Mesendoderm (in vitro differentiated cells): ENCODE results near the gene SFXN3.
A peak's percentile ranks its signal among the peaks of the same experiment; 100 is the strongest.

Experiments used
- DNase-seq: peaks from one replicate; pipeline ENCODE4 v3.0.0; 2013
- H2AK5ac ChIP-seq: 2 replicates; pipeline ENCODE4 v1.6.1; 2013; ENCODE audit warnings: low read length, inconsistent platforms
- H2BK120ac ChIP-seq: 2 replicates; pipeline ENCODE4 v1.6.1; 2013; ENCODE audit warnings: low read depth, mild to moderate bottlenecking, low read length, moderate library complexity, mixed read lengths
- H2BK15ac ChIP-seq: replicated peaks from 2 replicates; pipeline ENCODE4 v1.6.1; 2013; ENCODE audit warnings: low read depth, mild to moderate bottlenecking, moderate library complexity
- H2BK5ac ChIP-seq: 2 replicates; pipeline ENCODE4 v1.6.1; 2013; ENCODE audit warnings: low read length, inconsistent platforms
- H3K18ac ChIP-seq: 2 replicates; pipeline ENCODE4 v1.6.1; 2013; ENCODE audit warnings: mild to moderate bottlenecking, low read length, mixed read lengths
- H3K23ac ChIP-seq: one replicate; pipeline ENCODE4 v1.6.1; 2013; ENCODE audit warnings: low read length
- H3K27ac ChIP-seq: 2 replicates; pipeline ENCODE4 v1.5.1; 2013; ENCODE audit warnings: low read depth, mild to moderate bottlenecking, inconsistent platforms, low read length, moderate library complexity
- H3K27me3 ChIP-seq: 2 replicates; pipeline ENCODE4 v1.6.1; 2013; ENCODE audit warnings: low read length, control low read depth, mild to moderate bottlenecking, inconsistent platforms; ENCODE audit not compliant: insufficient read depth, poor library complexity
- H3K36me3 ChIP-seq: 2 replicates; pipeline ENCODE4 v1.6.1; 2013; ENCODE audit warnings: low read length, inconsistent platforms; ENCODE audit not compliant: control insufficient read depth, insufficient read depth
- H3K4ac ChIP-seq: one replicate; pipeline ENCODE4 v1.6.1; 2013; ENCODE audit warnings: low read depth, mild to moderate bottlenecking, low read length, moderate library complexity
- H3K4me1 ChIP-seq: 2 replicates; pipeline ENCODE4 v1.6.1; 2013; ENCODE audit warnings: low read depth, low read length, inconsistent platforms; ENCODE audit not compliant: control insufficient read depth
- H3K4me2 ChIP-seq: 2 replicates; pipeline ENCODE4 v1.6.1; 2013; ENCODE audit warnings: low read length
- H3K4me3 ChIP-seq: 2 replicates; pipeline ENCODE4 v1.5.1; 2013; ENCODE audit warnings: mild to moderate bottlenecking, low read length
- H3K56ac ChIP-seq: one replicate; pipeline ENCODE4 v1.6.1; 2013; ENCODE audit warnings: low read length
- H3K79me1 ChIP-seq: 2 replicates; pipeline ENCODE4 v1.6.1; 2013; ENCODE audit warnings: low read length, inconsistent platforms
- H3K79me2 ChIP-seq: 2 replicates; pipeline ENCODE4 v1.6.1; 2013; ENCODE audit warnings: mild to moderate bottlenecking, low read length; ENCODE audit not compliant: control insufficient read depth, insufficient read depth
- H3K9ac ChIP-seq: 2 replicates; pipeline ENCODE4 v1.6.1; 2013; ENCODE audit warnings: low read length, inconsistent platforms
- H4K5ac ChIP-seq: one replicate; pipeline ENCODE4 v1.6.1; 2013; ENCODE audit warnings: low read length
- H4K8ac ChIP-seq: one replicate; pipeline ENCODE4 v1.6.1; 2013; ENCODE audit warnings: low read depth, mild to moderate bottlenecking, control low read depth, low read length, moderate library complexity
- WGBS: extraction: QIAGEN DNeasy Blood & Tissue Kit; methylation state at CpG from one replicate; pipeline ENCODE4 v1.1.7; 2013; ENCODE audit warnings: low lambda C conversion rate, missing lambda C conversion rate; ENCODE audit not compliant: insufficient coverage; ENCODE audit errors: extremely low coverage; 5-methylcytosine and 5-hydroxymethylcytosine counted together

SFXN3 gene

GRCh38 chr10:101067356-101068083 lies 36.5 kb downstream of the SFXN3 start:
- H3K4me1 ChIP-seq, result peaks cover 5% of the 10 kb centered on the region
- H4K5ac ChIP-seq, result no peak overlapping the region
- no peak overlapping the region for H3K4ac ChIP-seq
- H3K79me2 ChIP-seq, result no peaks in the 10 kb centered on the region
- H2BK15ac ChIP-seq, result no peak overlapping the region
- no peak overlapping the region for H3K27ac ChIP-seq
- DNase-seq, result peak; percentile 92
- H4K8ac ChIP-seq, result no peak overlapping the region
- no peak overlapping the region for H3K23ac ChIP-seq
- H3K18ac ChIP-seq, result peak overlapping the region; percentile 7
- H3K79me1 ChIP-seq, result no peaks in the 10 kb centered on the region
- peak overlapping the region; percentile 74 for H3K4me2 ChIP-seq
- peak overlapping the region; percentile 24 for H3K4me3 ChIP-seq
- H2AK5ac ChIP-seq, result no peak overlapping the region
- H2BK5ac ChIP-seq, result no peak overlapping the region
- peak overlapping the region; percentile 45 for H3K56ac ChIP-seq
- no CpG with 5 or more reads among the region's 43 CpGs for WGBS
- H3K9ac ChIP-seq, result peak overlapping the region; percentile 41
- H2BK120ac ChIP-seq, result no peak overlapping the region
- H3K36me3 ChIP-seq, result no peaks in the 10 kb centered on the region
- peaks cover 36% of the 10 kb centered on the region for H3K27me3 ChIP-seq

DNA sequence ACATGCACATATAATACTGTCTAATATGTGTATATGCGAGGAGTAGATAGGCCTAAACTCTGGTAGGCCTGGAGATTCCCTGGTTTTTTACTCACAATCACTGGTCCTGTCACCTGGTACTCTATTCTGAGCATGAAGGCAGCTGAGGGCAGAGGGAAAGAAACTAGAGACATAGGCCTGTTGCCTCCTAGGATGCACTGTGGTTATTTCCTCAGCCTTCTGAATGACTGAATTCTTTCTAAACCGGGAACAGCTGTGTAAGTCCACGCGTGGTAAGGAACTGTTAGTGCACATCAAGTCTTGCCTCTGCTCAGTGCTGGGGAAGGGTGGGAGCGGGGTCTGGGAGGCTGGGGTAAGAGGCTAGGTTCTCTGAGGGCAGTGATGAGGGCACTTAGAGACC lies 38.4 kb downstream of the SFXN3 start:
- no CpG with 5 or more reads among the region's 5 CpGs for WGBS
- Histone ChIP-seq H4K8ac (no peak overlapping the region), H3K18ac (no peak overlapping the region), H3K4me2 (no peak overlapping the region), H3K56ac (no peak overlapping the region), H2AK5ac (no peak overlapping the region), H3K27ac (no peak overlapping the region), H3K79me2 (no peaks in the 10 kb centered on the region), H2BK120ac (no peak overlapping the region), H3K4me3 (no peak overlapping the region), H3K79me1 (no peaks in the 10 kb centered on the region), H2BK5ac (no peak overlapping the region), H3K9ac (no peak overlapping the region), H3K4me1 (no peaks in the 10 kb centered on the region), H4K5ac (no peak overlapping the region), H2BK15ac (no peak overlapping the region), H3K36me3 (no peaks in the 10 kb centered on the region), H3K23ac (no peak overlapping the region), H3K4ac (no peak overlapping the region), H3K27me3 (peaks cover 29% of the 10 kb centered on the region)
- DNase-seq, result no peak

- H3K23ac ChIP-seq, result no peak overlapping the region
- H3K18ac ChIP-seq, result no peak overlapping the region
- H3K79me2 ChIP-seq, result no peaks in the 10 kb centered on the region
- no peak for DNase-seq
- H3K4me1 ChIP-seq, result no peaks in the 10 kb centered on the region
- H2BK15ac ChIP-seq, result no peak overlapping the region
- no peak overlapping the region for H3K27ac ChIP-seq
- no peak overlapping the region for H3K4me3 ChIP-seq
- H3K4me2 ChIP-seq, result no peak overlapping the region
- no peak overlapping the region for H2BK5ac ChIP-seq
- no peaks in the 10 kb centered on the region for H3K36me3 ChIP-seq
- no peak overlapping the region for H4K5ac ChIP-seq
- no CpG with 5 or more reads among the region's 3 CpGs for WGBS
- no peaks in the 10 kb centered on the region for H3K79me1 ChIP-seq
- no peak overlapping the region for H3K9ac ChIP-seq
- no peak overlapping the region for H3K56ac ChIP-seq
- H3K27me3 ChIP-seq, result peaks cover 23% of the 10 kb centered on the region
- no peak overlapping the region for H4K8ac ChIP-seq
- H2AK5ac ChIP-seq, result no peak overlapping the region
- H2BK120ac ChIP-seq, result no peak overlapping the region
- H3K4ac ChIP-seq, result no peak overlapping the region
These were observed 39.1 kb downstream of the SFXN3 start for GRCh38 chr10:101070098-101070497.

GRCh38 chr10:101071267-101071884 lies 40.3 kb downstream of the SFXN3 start:
- no peak overlapping the region for H3K4me3 ChIP-seq
- H4K8ac ChIP-seq, result no peak overlapping the region
- no peaks in the 10 kb centered on the region for H3K79me1 ChIP-seq
- H2BK5ac ChIP-seq, result no peak overlapping the region
- H3K79me2 ChIP-seq, result no peaks in the 10 kb centered on the region
- no peak overlapping the region for H3K18ac ChIP-seq
- no peak overlapping the region for H2BK120ac ChIP-seq
- WGBS, result no CpG with 5 or more reads among the region's 6 CpGs
- no peak overlapping the region for H2BK15ac ChIP-seq
- H4K5ac ChIP-seq, result no peak overlapping the region
- H3K56ac ChIP-seq, result no peak overlapping the region
- H3K36me3 ChIP-seq, result no peaks in the 10 kb centered on the region
- H3K23ac ChIP-seq, result no peak overlapping the region
- peaks cover 7% of the 10 kb centered on the region for H3K4me1 ChIP-seq
- H3K4me2 ChIP-seq, result no peak overlapping the region
- H3K9ac ChIP-seq, result no peak overlapping the region
- H2AK5ac ChIP-seq, result no peak overlapping the region
- peaks cover 10% of the 10 kb centered on the region for H3K27me3 ChIP-seq
- no peak overlapping the region for H3K4ac ChIP-seq
- DNase-seq, result no peak
- H3K27ac ChIP-seq, result no peak overlapping the region

DNA sequence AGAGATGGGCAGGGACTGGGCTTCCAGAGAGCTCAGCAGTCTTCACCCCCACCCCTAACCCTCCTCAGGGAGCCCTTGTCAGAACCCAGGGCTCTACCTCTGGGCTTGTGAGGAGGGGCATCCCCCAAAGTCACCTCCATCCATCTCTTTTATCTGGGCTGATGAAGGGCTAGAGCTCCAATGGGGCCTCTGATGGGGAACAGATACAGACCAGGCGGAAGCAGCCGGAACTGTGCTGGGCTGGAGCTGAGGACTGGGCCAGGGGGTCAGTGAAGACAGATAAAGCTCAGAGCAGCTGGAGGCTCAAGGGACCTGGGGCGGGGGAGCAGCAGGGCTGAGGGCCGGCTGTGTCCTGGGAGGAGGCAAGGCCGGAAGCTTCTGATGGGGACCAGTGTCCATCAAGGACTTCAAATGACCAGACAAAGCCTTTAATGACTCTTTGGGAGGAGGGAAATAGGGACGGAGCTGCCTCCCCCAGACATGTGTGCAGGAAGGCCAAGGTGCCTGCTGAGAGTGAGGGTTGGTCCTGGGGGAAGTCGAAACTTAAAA lies 40.9 kb downstream of the SFXN3 start:
- H2BK5ac ChIP-seq, result no peak overlapping the region
- no peak overlapping the region for H3K9ac ChIP-seq
- no peak overlapping the region for H3K4ac ChIP-seq
- no peak overlapping the region for H3K23ac ChIP-seq
- H3K4me1 ChIP-seq, result peaks cover 7% of the 10 kb centered on the region
- H3K4me3 ChIP-seq, result no peak overlapping the region
- no peak overlapping the region for H2BK15ac ChIP-seq
- H3K4me2 ChIP-seq, result no peak overlapping the region
- no peak overlapping the region for H4K8ac ChIP-seq
- H3K79me2 ChIP-seq, result no peaks in the 10 kb centered on the region
- H3K79me1 ChIP-seq, result no peaks in the 10 kb centered on the region
- no CpG with 5 or more reads among the region's 7 CpGs for WGBS
- H2BK120ac ChIP-seq, result no peak overlapping the region
- H3K27me3 ChIP-seq, result peaks cover 9% of the 10 kb centered on the region
- no peak overlapping the region for H2AK5ac ChIP-seq
- DNase-seq, result no peak
- H3K56ac ChIP-seq, result no peak overlapping the region
- no peaks in the 10 kb centered on the region for H3K36me3 ChIP-seq
- no peak overlapping the region for H4K5ac ChIP-seq
- no peak overlapping the region for H3K27ac ChIP-seq
- H3K18ac ChIP-seq, result no peak overlapping the region
